T-helper 2 cell treated with Interferon-gamma antibody and Interleukin-4, amounts not matched to agents 100 ng/mL and 5 ng/mL, for 36 hours (primary cell): ENCODE data around the gene SMG7. TPM values are rescaled to one million over a fixed set of nuclear protein-coding genes. Genes with fewer than 3 reads are reported as not detected.

Experiments used
- intact Hi-C: fragments of 100-400 bp; cut with micrococcal nuclease; formaldehyde crosslinking; loops from one replicate; pipeline ENCODE4 v1.15.1; 2023
- total RNA-seq: library from RNA; stranded (reverse); gene quantifications from 2 replicates; pipeline ENCODE4 v1.2.3, GENCODE V29; 2022

Gene SMG7
- total RNA-seq, 1 donor from 2014 or later, result 84.3 TPM

DNA sequence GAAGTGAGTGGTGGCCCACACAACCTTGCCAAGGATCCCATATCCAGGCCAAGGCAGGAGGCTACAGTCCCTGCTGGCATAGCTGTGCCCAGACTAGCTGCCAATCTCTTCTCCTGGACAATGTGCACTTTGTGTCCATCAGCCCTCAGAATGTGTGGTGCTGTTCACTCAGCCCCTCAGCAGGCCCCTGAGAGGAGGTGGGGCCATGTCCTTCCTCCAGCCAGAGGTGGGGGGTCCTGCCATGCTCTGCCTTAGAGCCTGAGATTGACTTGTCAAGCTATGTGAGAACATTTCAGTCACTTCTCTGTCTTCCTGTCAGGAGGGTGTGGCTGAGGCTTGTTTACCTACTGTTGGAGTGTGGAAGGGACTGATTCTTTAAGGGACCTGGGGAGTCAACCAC lies 116.5 kb downstream of the SMG7 start:
- intact Hi-C loops, result no loop called here

DNA sequence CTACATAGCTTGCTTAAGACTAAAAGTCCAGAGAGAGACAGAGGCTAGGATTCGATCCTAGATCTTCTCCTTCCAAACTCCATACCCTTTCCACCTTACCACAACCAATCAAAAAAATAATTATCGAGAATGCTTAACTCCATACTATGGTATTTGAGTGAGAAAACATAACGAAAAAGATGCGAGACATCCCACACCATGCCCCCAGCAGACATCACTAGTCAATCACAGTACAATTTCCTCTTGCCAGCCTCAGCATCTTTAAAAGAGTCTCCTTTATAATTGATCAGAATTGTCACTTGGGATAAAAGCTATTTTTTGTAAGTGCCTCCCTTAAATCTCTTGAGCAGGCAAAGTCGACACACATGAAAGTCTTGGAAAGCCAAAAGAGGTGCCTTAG lies 117.1 kb downstream of the SMG7 start:
- intact Hi-C loops, result no loop called here

DNA sequence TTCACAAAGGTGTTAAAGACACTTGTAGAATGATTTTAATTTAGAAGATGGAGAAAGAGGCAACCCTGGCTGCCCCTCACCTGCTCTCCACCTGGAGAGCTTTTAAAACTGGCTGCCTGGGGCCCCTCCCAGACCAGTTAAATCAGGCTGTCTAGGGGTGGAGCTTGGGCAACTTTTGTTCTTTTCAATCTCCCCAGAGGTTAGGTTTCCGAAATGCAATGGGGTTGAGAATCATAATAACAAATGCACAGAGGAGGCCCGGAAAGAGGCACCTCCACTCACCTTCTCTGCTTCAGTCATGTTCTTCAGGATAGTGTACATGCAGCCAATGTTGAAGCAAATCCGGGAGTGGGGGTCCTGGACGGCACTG lies 117.6 kb downstream of the SMG7 start:
- intact Hi-C loops, result loop anchor here (1.0 to 5.0 kb wide), 3 partner anchors 45 to 120 kb away; partner anchors contain the start of gene ARPC5

DNA sequence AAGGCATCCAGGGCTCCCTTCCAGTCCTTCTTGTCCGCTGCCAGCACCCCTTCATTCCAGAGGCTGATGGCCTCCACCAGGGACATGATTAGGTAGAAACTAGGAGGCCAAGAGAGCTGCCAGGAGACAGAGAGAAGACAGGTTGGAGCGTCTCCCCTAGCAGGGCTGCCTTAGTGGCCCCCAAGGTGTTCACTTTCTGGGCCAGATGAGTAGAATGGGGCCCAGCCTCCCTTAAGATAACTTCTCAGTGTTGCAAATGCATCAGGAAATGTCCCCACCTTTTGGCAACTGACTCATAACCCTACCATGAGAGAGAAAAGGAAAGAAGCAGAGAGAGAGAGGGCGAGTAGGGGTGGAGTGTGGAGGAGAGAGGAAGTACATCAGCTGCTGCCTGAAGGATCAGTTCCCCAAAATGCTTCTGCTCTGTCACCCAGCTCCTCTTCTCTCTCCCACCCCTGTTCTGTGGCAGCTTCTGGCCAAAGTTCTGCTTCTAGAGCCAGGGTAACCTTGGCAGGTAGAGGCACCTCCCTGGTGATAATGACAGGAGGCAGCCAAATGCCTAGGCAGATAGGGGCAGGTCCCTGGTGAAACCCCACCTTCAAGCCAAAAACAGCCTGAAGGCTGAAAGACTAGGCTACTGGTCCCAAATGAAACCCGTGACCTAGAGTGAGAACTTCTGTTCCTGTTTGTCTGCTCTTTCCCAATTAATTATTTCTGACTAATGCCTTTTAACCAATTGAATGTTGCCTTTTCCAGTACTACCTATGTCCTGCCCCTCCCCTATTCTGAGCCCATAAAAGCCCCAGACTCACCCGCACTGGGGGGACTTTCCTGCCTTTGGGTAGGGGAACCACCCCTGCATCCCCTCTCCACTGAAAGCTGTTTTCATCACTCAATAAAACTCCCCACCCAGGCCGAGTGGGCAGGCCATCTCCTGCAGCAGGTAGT lies 118.2 kb downstream of the SMG7 start, which contains the start of gene NCF2:
TSS of gene NCF2 (minus strand) at position 216 of the 948 bp plus-strand sequence. CDS start at position 86, 130 bp downstream.
- intact Hi-C loops, result loop anchor here (1.0 to 5.0 kb wide), 3 partner anchors 44 to 120 kb away; partner anchors contain the start of gene ARPC5

DNA sequence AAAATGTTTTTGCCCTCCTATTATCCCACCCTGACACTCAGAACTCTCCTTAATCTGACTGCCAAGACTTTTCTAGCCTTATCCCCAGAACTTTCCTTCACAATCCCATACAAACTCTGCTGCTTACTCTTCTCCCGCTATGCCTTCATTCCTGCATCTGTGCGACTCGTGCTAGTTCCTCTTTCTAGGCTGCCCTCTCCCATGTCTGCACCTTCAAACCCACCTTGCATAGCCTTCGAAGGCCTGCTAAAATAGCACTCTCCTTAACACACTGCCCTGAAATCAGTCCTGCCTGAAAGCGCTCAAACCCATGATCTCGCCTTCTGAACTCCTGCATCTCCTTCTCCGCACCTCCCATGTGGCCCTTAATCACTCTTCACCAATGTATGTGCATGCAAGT lies 120.4 kb downstream of the SMG7 start:
- intact Hi-C loops, result loop anchor here (5.0 kb wide), 1 partner anchor 50 kb away; no protein-coding TSS in a partner anchor

DNA sequence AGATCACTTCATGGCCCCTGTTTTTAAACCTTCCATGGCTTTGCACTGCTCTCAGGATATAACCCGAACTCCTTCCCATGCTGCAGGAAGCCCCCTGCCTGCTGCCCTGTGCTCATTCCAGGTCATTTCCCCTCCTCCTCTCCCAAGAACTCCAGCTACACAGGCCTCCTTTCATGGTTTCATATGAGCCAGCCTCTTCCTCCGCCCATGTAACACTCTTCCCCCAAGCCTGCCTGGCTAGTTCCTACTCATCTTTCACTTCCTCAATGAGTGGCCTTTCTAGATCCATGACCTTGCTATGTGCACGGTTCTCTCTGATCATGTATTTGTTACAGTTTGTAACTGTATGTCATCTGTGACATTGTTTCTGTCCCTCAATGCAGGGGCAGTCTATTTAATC lies 121.1 kb downstream of the SMG7 start:
- intact Hi-C loops, result loop anchor here (5.0 kb wide), 1 partner anchor 51 kb away; no protein-coding TSS in a partner anchor

DNA sequence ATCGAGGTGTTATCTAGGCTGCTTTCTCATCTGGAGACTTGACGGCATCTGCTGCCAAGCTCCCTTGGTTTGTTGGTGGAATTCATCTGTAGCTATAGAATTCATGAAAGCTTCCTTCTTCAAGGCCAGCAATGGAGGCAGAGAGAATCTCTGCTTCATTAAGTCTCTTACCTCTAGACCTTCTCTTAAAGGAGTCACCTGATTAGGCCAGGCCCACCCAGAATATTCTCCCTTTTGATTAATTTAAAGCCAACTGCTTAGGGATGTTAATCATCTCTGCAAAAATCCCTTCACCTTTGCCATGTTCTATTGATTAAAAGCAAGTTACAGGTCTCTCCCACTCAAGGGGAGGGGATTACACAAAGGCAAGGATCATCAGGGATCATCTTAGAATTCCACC lies 123.2 kb downstream of the SMG7 start:
- intact Hi-C loops, result no loop called here

DNA sequence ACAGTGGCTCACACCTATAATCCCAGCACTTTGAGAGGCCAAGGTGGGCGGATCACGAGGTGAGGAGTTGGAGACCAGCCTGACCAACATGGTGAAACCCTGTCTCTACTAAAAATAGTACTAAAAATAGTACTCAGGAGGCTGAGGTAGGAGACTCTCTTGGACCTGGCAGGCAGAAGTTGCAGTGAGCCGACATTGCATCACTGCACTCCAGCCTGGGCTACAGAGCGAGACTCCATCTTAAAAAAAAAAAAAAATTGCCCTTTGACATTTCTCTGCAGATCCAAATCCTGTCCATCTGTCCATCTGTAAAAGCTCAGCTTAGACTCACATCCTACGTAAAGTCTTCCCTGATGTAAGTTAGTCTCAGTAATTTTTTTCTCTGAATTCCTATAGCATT lies 124.2 kb downstream of the SMG7 start:
- intact Hi-C loops, result no loop called here

DNA sequence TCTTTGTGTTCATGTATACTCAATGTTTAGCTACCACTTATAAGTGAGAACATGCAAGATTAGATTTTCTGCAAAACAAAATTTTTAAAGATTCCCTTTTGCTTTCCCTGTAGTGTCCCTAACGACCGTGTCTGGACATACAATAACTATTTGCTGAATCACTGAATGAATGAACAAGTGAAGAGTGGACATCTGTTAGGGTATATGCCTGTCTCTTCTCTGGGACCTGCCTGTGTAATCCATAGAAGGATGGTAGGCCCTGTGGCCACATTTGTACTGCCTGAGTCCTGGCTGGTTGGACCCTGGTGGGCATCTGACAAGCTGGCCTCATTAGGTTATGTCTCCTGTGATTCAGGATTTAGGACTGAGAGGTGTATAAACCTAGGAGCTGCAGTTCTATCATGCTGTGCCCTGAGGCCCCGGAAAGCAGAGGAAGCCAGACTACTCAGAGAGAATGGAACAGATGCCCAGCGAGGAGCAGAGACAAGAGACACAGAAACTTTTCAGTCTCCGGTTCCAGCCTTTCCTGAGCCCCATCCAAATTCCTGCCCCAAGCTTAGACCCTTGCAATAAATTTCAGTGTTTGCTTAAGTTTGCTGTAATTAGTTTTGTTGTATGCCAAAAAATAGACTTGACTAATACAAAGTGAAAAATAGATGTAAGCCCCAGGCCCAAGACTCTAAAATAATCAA lies 125.5 kb downstream of the SMG7 start:
- intact Hi-C loops, result no loop called here

DNA sequence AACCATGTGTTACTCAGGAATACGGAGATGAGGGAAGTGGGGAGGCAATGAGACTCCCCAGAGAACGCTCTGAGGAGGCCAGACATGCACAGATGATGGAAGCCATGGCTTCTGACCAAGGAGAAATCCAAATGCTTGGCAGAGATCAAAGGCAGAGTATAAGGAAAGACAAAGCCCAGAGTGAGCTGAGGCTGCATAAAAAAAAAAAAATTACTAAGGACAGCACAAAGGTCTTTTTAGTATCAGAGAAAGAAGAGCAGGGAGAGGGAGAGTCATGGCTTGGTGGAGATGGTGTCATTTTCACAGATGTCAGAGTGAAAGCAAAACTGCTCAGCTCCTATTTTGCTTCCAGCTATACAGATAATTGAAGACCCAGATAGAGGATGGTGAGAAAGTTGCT lies 126.1 kb downstream of the SMG7 start:
- intact Hi-C loops, result no loop called here

DNA sequence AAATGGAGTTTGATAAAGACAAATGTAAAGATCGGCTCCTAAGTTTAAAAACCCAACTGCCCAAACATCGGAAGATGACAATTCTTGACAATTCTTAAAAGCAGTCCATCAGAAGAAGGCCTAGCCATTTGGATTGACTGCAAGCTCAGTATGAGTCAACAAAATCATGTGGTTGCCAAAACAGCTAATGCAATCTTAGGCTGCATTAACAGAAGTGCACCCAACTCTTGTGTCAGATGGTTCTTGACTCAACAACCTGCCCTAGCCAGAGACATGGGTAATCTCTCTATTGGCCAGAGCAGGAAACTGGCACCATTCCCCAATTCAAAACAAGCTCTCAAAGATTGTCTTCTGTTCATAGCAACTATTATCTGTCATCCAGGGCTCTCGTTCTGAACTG lies 127.8 kb downstream of the SMG7 start:
- intact Hi-C loops, result no loop called here

DNA sequence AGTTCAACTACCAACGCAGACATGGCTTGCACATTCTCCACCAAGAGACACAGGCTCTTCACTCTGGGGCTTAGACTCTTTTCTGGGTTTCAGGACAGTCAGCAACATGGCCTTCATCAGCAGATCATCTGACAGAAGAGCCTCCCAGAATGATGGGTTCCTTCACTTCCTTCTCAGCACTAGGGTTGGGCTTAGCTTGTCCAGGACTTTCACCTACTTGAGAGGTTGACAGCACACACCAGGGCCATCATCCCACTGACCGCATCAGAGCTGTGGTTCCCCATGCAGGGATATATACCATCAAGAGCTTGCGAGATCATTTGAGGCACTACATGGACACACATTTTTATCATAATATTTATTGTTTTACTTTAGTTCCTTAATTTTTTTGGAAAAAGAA lies 128.3 kb downstream of the SMG7 start:
- intact Hi-C loops, result no loop called here

DNA sequence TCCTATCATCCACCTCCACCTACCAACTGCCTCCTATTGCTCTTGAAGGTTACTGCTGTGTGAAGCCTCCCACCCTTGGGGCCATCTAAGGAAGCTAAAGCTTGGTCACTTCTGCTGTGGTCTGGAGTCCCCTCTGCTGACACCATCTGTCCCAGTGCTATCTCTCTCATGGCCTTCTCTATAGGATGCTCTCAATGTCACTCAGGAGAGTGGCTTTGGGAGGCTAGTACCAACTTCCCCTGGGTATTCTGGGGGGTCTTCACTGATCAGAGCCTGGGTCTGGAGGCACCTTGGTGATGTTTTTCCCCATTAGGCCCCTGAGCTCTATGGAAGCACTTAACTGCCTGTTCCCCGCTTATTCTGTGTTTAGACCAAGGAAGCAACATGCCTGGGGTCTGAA lies 130.2 kb downstream of the SMG7 start:
- intact Hi-C loops, result no loop called here

Other genes with a start within 250 kb of the SMG7 start
- 0.05 TPM in 1 of 2 replicates, not detected in the other for gene NMNAT2, start 54.1 kb upstream of the SMG7 start, total RNA-seq
- gene NCF2, start 118.0 kb downstream of the SMG7 start, total RNA-seq, result 20.9 and 22.9 TPM in 2 replicates
- gene ARPC5, start 163.3 kb downstream of the SMG7 start, total RNA-seq, result 264 and 274 TPM in 2 replicates
- not detected in 2 replicates for gene APOBEC4, start 180.8 kb downstream of the SMG7 start, total RNA-seq